Middle frontal gyrus (tissue), 1 donor: ENCODE measurements around the gene NIPSNAP2.
"Not testable (repeated sequence)": the region's sequence is repeated elsewhere in the genome, so short reads cannot be mapped to it uniquely, and the experiment has no call there.

Experiments used
- DNase-seq: peaks from one replicate; pipeline ENCODE4 v3.0.0-alpha.2; 2015; ENCODE audit warnings: low spot score; ENCODE audit errors: extremely low spot score

Gene NIPSNAP2

DNA sequence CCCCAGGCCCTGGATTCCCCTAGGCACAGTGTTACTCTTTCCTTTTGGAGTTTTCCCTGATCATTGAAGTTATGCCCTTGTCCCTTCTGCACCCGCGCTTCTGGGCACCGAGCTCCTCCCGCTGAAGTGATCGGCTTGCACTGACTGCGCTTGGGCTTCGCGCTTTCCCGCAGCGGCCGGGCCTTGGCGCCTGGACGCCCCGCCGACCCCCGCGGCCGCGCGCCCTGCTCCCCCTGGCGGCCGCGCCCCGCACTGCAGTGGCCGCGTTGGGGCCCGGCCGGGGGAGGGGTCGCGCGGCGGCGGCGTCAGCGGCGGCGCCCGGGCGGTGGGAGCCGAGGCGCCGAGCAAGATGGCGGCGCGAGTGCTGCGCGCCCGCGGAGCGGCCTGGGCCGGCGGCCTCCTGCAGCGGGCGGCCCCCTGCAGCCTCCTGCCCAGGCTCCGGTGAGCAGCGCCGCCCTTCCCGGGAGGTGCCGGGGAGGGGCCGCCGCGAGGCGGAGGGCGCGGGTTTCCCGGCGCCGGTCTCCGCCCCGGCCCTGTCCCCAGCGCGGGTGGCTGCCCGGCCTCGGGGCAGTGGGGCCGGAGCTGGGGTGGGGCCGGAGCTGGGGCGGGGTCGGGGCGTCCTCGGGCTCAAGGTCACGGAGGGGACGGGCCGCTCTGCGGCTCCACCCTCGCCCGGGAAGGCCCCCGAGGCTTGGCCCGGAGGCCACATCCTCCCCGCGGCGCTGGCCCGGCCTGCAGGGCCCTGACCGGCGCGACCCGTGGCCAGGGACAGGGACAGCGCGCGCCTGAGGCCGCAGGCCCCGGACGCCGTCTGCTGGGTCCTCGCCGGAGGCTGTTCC, at the start of gene NIPSNAP2:
Gene NIPSNAP2 (plus strand): TSS at position 325 of the 839 bp plus-strand sequence. CDS start 25 bp downstream, at position 350.
- no peak for DNase-seq

DNA sequence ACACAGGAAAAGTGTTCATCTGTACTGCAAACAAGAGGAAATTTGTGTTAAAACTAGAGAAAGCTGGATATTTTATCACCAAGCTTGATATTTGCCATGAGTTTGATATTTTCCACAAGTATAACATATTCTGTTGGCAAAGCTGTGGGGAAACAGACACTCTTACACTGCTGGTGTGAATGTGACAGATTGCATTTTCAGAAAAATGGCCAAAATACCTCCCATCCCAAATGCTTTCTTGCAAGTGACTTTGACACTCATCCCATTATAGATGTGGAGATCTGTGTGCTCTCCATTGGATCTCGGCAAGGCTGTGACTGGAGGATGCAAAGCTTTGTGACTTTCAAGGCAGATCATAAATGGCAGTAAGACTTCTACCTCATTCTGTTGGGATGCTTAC, 46.6 kb upstream of the NIPSNAP2 start:
- no peak for DNase-seq

DNA sequence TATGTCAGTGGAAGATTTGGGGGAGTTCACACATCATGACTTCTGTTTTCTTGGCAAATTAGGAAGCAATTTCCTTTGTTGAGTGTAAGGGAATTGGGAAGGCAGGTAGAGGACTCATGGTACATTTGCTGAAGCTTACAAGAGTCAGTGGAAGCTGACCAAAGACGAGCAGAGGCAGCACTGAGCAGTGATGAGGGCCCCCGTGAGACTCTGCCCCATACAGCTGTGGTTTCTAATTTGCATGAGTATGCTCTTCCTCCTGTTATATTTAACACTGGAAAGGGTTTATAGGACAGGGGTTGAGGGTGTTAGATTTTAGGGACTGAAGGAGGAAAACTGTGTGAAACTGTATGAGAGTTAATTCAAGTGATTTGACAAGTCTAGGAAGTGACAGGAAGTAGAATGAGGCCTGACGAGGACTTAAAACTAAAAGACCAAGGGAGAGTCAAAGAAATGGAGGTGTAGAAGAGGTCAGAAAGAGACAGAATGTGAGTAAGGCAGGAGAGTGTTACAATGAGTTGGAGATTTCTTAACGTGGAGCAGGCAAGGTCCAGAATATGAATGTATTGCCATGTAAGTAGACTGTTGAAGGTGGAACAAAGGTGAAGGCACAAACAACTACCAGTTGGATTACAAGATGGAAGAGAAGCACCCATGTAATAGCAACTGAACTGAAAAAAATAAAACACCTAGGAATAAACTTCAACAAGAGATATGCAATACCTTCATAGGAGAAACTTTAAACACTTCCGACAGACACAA, 36.2 kb upstream of the NIPSNAP2 start:
- no peak for DNase-seq

DNA sequence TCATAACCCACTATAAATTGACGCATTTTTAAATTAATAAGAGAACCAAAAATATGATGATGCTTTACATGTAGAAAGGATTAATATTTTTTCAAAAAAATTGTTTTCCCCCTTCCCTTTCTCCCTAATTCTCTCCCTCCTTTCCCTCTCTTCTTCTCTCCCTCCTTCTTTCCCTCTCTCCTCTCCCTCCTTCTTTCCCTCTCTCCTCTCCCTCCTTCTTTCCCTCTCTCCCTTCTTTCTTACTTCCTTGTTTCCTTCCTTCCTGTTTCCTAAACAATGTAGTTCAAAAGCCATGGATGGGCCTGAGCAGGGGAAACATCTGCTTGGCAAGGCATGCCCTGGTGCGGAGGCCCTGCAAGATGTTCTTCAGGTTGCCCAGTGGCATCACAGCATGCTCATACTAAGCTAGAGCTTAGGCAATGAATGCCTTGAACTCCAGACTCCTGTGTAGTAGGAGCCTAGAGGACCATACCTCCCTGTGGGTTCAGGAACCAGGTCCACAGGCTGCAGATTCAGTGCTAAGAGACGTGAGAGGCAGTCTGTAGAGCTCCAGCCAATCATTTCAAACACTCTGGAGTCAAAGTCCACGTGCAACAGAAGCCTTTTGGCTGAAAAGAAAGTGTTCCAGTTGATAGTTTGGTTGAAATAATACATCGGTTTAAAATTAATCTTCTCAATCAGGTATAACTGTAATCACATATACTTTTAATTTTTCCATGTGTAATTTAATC, 32.8 kb upstream of the NIPSNAP2 start:
- no peak for DNase-seq

DNA sequence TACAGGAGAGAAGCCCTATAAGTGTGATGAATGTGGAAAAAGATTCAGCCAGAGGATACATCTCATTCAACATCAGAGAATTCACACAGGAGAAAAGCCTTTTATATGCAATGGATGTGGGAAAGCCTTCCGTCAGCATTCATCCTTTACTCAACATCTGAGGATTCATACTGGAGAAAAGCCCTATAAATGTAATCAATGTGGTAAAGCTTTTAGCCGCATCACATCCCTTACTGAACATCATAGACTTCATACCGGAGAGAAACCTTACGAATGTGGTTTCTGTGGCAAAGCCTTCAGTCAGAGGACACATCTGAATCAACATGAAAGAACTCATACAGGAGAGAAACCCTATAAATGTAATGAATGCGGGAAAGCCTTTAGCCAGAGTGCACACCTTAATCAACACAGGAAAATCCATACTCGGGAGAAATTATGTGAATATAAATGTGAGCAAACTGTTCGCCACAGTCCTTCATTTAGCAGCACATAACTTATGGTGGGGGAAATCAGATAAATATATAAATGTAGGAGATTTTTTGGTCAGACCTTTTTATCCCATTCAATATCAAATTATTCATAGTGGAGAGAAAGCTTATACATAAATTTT, 24.8 kb upstream of the NIPSNAP2 start:
- no peak for DNase-seq

DNA sequence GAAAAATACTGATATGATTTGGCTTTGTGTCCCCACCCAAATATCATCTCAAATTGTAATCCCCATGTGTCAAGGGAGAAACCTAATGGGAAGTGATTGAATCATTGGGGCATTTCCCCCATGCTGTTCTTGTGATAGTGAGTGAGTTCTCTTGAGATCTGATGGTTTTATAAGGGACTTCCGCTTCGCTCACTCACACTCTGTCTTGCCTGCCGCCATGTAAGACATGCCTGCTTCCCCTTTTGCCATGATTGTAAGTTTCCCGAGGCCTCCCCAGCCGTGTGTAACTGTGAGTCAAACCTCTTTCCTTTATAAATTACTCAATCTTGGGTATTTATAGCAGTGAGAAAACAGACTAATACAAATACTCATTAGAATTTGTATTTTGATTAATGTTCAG, 17.8 kb upstream of the NIPSNAP2 start:
- no peak for DNase-seq

DNA sequence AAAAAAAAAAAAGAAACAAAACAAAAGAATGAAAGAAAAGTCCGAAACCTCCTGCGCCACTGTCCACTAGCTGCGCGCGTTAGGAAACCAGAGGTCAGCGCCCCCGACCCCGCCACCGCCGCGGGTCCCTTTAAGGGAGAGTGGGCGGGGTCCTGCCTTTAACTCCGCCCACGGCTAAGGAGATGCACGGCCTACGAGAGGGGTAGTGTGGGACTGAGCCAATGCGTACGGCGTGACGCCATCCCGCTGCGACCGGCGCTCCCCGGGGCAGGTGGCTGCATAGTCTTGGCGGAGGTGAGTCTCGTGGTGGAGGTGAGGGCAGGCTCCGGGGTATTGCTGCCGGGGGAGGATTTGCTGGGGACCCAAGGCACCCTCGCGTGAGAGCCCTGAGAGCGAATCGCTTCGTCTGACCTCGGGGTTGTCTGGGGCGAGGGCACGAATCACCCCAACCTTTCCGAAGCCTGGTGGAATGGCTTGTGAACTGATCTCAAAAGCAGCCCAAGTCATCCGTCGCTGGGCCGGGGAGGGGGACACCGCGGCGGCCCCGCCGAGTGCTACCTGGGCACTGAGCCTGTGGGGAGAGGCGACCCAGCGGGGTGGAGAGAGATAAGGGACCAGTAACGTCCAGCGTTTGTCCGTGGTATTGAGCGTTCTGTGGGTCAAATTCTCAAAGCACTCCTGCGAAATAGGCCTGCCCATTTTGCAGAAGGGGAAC, 12.6 kb upstream of the NIPSNAP2 start, which contains the start of gene MRPS17:
Gene MRPS17 (plus strand): TSS at position 241 of the 715 bp plus-strand sequence. CDS start 1,319 bp downstream, outside the sequence.
- peak; percentile 75 for DNase-seq

DNA sequence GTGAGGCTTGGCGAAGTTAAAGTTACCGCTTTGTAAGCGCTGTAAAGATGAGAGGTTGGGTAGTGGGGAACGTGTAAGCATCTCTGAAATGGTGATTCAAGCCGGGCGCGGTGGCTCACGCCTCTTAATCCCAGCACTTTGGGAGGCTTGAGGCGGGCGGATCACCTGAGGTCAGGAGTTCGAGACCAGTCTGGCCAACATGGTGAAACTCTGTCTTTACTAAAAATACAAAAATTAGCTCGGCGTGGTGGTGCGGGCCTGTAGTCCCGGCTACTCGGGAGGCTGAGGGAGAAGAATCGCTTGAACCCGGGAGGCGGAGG, 12.1 kb upstream of the NIPSNAP2 start:
- not testable (repeated sequence) for DNase-seq

DNA sequence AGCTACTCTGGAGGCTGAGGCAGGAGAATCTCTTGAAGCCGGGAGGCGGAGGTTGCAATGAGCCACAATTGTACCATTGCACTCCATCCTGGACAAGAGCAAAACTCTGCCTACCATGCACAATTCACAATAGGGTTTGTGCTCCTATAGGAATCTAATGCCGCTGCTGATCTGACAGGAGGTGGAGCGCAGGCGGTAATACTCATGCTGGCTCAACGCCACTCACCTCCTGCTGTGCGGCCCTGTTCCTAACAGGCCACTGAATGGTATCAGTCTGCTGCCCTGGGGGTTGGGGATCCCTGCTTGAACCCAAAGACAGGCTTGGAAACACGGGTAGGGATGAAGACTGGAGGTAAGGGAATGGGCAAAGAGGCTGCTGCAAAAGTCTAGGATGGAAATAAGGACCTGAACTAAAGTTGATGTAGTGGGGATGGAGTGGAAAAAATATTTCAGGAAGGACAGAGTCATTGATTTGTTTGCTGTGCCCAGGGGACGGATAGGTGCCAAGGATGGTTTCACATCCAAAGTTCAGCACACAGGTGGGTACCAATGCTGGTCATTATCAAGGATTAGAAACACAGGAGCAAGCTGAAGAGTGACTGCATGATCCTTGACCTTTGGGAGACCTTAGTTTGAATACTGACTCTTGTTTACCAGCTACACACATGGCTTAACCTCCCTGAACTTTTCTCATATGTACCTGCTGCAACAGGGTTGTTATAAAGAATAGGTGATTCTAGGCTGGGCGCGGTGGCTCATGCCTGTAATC, 10.5 kb upstream of the NIPSNAP2 start:
- no peak for DNase-seq

DNA sequence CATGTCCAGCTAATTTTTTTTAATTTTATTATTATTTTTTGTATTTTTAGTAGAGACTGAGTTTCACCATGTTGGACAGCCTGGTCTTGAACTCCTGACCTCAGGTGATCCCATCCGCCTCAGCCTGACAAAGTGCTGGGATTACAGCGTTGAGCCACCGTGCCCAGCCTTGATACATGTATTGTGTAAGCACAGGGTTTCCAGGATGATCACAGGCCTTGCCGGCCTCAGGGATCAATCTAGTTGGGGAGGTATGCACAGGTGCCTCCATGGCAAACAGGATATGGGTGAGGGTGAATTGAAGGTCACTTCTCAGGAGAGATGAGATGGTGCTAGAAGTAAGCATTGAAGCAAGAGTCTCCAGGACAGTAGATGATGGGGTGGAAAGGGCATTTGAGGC, 7.2 kb upstream of the NIPSNAP2 start:
- DNase-seq: no peak

DNA sequence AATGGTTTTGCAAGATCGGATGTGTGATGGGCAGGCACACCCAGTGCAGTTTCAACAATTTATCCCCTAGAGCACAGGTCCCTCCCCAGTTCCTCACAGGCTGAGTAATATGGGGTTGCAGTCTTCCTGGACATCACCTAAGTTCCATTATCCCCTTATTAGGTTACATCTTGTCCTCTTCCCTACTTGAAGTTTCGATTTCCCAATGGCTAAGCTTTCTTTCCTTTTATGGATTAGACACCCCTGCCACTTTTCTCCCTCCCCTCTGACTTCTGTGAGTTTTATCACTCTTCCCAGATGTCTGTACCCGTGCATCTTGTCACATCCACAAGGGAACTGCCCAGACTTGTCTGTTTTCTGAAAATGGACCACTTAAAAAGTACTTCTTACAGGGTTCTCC, 2.4 kb upstream of the NIPSNAP2 start:
- DNase-seq: no peak

DNA sequence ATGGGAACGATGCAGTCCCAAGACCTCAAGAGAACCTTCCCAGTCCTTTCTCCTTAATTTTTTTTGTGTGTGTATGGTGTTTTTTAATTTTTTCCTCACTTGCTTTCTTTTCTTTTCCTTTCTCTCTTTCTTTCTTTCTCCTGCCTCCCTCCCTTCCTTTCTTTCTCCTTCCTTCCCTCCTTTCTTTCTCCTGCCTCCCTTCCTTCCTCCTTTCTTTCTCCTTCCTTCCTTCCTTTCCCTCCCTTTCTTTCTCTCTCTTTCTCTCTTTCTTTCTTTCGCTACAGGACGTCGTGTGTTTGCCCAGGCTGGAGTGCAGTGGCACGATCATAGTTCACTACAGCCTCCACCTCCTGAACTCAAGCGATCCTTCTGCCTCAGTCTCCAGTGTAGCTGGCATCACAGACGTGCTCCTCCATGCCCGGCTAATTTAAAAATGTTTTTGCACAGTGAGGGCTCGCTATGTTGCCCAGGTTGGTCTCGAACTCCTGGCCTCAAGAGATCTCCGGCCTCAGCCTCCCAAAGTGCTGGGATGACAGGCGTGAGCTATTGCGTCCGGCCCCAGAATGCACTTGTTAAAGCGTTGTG, 709 bp upstream of the NIPSNAP2 start:
- no peak for DNase-seq

DNA sequence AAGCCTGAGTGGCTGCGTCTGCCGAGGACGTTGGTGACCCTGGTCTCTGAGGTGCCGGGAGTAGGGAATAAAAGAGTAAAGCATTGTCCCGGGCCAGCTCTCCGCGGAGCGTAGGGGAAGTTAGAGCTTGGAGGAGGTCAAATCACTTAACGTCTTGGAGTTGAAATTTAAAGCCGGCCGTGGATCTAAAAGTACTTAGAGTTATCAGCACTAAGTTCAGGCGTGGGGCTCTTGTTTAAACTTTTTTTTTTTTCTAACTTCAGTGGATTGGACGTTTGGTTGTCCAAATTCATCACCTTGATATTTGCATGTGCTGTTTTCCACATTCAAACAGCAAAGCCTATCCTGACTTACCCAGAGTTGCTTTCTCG, 700 bp downstream of the NIPSNAP2 start:
- DNase-seq: no peak

DNA sequence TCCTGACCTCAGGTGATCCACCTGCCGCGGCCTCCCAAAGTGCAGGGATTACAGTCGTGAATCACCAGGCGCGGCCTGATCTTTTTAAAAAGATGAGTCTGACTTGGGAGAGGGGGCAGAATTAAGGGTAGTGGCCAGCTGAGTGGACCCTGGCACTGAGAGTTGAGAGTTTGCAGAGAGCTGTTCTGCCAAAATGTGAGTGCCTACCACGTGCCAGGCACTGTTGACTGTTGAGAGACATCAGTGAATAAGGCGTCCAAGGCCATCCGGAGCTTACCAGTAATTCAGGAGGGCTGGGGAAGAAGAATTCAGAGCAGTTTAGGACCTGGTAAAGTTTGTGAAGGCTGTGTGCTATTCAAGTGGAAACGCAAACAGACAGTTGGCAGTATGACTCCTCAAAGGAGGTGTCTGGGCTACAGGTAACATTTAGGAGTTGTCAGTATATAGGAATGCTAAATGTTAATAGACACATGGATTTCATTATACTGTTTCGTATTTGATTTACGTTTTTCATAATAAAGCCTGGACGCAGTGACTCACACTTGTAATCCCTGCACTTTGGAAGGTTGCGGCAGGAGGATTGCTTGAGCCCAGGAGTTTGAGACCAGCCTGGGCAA, 1.5 kb downstream of the NIPSNAP2 start:
- DNase-seq: no peak

DNA sequence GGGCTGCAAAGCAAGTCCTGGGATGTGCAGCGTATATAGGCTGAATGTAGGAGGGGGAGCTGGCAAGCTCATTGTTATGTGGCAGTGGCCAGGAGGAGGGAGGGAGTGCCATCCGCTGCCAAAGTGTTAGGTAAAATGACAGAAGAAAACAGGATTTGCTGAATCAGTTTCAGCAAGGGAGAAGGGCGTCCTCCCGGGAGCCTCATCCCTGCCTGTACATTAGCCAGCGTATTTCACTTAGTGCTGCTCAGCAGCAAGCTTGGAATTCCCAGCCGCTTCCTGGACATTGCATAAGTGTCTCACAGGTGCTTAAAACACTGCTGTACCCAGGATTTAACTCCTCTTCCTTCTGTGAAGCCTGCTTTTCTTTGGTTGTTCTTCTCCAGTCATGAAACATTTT, 2.5 kb downstream of the NIPSNAP2 start:
- no peak for DNase-seq

DNA sequence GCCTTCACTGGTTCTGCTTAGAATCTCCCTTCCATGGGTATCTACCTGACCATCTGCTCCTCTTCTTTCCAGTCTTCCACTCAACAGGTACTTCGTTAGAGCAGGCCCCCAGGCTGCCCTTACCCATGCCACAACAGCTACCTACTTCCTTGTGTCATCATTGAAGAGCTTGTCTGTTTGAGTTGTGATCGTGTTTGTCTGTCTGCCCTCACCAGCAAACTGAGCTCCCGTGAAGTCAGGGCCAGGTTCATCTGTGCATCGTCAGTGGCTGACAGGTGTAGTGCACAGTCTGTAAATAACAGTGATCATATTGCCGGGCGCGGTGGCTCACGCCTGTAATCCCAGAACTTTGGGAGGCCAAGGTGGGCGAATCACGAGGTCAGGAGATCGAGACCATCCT, 5.0 kb downstream of the NIPSNAP2 start:
- DNase-seq: no peak

DNA sequence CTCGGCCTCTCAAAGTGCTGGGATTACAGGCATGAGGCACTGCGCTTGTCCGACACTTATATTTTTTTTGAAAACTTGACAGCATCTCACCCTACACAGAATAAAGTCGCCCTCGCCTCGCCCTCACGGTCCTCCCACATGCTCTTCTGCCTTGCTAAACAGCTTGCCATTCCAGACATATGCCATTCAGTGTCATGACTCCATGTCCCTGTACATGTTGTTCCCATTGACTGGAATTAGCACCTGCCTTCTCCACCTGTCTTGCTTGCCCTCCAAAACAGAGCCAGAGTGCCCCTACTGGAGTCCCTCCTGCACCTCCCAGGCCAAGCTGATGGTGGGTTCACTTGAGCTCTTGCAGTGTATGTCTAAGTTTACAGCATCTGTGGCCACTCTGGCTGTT, 6.2 kb downstream of the NIPSNAP2 start:
- no peak for DNase-seq

DNA sequence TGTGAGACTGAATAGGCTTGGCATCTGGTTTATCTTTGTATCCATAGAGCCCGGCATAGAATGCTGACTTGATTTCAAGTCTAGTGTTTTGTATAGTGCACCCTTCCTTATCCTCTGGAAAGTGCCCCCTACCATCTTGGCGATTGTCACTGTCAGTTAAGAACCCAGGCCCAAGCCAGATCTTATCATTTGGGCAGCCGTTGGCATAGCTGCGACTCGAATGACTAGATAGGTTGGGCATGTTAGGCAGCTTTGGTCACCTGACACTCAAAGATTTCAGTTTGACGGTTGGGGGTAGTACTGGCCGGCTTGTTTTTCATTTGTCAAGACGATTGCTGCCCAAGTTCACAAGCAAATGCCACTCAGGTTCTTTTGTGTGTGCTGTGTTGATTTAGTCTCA, 6.6 kb downstream of the NIPSNAP2 start:
- no peak for DNase-seq

DNA sequence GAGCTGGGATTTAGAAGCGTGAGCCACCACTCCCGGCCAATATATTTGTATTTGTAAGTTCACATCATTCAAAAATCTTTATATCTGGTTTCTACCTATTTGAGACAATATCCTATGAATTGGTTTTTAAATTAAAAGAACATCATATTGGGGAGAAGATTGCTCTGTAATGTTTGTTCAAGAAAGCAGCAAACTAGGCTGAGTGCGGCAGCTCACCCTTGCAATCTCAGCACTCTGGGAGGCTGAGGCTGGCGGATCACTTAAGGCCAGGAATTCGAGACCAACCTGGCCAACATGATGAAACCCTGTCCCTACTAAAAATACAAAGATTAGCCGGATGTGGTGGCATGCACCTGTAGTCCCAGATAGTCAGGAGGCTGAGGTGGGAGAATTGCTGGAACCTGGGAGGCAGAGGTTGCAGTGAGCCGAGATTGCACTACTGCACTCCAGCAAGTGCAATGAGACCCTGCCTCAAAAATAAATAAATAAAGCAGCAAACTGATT, 9.4 kb downstream of the NIPSNAP2 start:
- DNase-seq: no peak
